Left renal cortex interstitium (tissue), 4 donors: Measurements from ENCODE around the gene STAT5A. TPM values are rescaled to one million over a fixed set of nuclear protein-coding genes. Genes with fewer than 3 reads are reported as not detected.

ENCODE experiments used
- DNase-seq, 4 donors: peaks; one replicate each; pipeline ENCODE4 v3.0.0-alpha.2; 2013; ENCODE audit warnings: low read depth in 4 of 4, low spot score in 2 of 4, missing footprints in 1 of 4
- polyA plus RNA-seq, 4 donors: library from polyadenylated mRNA; unstranded; fragments of 120-200 nt; gene quantifications; one replicate each; pipeline ENCODE4 v1.2.1, GENCODE V29; 2013; ENCODE audit not compliant: insufficient read length in 4 of 4

The STAT5A gene
- polyA plus RNA-seq, 4 donors: 5.5 to 8.7 (median 7.4) TPM

DNA sequence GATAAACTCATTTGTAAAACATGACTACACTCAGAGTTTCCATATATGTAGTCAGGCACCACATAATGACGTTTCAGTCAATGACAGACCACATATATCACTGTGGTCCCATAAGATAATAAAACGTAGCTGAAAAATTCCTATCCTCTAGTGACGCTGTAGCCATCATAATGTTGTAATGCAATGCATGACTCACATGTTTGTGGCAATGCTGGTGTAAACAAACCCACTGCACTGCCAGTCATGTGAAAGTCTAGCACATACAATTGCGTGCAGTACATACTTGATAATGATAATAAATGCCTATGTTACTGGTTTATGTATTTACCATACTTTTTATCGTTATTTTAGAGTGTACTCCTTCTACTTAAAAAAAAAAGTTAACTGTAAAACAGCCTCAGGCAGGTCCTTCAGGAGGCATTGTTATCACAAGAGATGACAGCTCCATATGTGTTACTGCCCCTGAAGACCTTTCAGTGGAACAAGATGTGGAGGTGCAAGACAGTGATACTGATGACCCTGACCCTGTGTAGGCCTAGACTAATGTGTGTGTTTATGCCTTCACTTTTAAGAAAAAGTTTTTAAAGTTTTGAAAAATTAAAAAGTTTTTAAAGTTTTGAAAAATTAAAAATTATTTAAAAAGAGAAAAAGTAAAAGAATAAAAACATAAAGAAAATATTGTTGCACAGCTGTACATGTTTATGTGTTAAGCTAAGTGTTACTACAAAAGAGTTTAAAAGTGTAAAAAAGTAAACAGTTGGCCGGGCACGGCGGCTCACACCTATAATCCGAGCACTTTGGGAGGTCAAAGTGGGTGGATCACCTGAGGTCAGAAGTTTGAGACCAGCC lies 21.2 kb upstream of the STAT5A start:
- no peak for DNase-seq

DNA sequence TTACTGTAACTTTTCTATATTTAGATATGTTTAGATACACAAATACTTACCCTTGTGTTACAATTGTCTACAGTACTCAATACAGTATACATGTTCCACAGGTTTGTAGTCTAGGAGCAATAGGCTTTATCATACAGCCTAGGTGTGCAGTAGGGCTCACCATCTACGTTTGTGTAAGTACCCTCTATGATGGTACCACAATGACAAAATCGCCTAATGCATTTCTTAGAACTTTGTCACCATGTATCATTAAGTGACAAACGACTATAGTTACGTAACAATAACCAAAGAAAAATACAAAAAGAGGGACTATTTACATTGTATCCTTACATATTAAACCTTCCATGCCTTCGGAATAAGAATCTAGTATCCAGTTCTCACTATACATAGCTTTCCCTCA lies 20.1 kb upstream of the STAT5A start:
- DNase-seq: no peak

DNA sequence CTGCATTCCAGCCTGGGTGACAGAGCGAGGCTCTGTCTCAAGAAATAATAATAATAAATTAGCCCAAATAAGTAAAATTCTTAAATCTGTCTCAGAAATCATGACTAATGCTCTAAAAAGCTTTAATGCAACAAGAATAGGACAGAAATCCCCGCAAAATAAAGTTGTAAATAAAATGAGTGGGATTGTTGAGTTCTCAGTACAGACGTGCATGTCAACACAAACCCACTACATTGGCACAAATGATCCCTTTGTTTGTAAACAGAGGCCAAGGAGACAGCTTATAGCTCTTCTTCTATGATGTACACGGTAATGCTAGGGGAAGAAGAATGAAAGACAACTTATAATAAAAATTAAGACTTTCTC lies 18.1 kb upstream of the STAT5A start:
- DNase-seq: no peak

DNA sequence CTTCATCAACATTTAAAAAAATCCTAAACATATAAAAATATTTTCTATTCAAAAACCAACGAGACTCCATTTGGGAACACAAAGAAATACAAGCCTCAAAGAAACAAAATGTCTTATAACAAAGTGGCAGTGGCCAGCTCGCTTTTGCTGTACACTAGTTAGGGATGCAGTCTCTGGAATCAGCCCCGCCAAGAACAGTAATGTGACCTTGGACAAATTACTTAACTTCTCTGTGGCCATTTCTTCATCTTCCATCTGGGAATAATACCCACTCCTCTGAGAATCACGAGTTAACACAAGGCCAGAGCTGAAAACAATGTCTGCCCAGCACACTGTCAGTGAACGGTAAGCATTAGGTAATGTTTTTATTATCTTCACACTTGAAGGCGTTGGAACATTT lies 17.7 kb upstream of the STAT5A start:
- DNase-seq: no peak

DNA sequence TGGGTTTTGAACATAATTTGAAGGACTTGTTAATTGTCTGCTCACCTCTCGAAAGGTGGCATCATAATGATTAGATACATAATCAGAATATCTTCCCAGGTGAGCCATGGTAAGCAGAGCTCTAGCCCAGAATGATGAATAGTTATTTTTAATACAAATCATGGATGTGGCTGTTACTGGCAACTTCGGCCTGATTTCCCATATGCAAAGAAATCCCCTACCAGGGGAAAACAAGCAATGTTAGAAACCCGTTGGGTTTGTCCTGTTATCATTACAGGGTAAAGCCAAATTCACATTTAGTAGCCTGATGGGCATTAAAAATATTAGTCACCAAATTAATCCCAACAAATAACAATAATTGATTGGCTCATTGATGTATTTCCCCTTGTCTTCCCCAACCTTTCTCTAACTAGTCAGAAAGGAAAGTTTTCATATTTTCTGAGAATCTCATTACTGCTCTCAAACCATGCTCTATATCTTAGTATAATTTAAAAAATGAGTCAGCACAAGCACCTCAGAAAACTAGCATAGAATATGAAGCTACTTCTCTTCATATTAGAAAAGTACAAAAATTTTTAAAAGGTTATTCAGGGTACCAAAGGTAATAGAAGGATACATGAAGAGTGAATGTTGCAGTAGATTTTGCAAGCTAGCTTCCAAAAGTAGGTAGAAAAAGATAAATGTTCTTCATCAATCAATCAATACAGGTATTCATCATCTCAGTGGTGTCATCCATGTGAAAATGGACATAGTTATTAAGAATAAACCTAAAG lies 17.1 kb upstream of the STAT5A start:
- DNase-seq: no peak

DNA sequence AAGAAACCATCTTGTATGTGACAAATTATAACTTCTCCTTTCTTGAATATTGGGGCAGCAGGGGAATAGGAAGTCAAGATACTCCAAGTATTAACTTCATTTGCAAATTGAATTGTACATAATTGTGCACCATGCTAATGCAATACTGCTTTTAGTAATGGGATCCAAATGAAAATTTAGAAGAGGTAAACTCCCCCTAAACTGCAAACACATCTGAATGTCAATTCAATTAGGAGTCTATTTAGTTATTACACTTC lies 16.6 kb upstream of the STAT5A start:
- no peak for DNase-seq

DNA sequence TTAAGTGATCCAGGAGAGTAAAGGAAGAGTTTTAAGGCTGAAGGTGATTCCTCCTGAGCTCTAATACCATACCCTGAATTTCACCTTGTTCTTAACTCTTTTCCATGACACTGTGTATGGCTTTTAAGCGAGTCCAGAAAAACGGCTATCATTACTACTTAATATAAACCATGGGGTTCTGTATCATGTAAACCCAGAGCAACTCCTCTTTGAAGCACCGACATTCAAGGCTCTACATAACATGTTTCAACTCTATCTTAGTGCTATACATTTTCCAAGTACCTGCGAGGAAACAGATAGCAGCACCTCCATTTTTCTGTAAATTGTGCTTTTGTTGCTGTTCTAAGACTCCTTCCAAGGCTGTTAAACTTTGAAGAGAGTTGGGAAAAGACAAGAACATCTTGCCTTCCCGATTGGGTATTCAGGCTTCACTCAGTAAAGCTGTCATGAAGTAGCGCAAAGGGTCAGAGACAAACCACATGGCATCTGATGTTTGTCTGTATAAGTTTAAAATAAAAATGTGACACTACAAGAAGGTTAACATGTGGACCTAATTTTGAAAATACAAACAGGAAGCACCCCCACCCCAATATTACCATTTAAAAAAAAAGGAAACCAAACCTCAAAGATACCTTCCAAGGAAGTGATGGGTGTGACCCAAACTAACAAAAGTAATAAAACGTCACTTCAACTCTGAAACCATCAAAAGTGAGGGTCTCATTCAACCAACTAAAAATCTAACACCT lies 16.0 kb upstream of the STAT5A start:
- no peak for DNase-seq

DNA sequence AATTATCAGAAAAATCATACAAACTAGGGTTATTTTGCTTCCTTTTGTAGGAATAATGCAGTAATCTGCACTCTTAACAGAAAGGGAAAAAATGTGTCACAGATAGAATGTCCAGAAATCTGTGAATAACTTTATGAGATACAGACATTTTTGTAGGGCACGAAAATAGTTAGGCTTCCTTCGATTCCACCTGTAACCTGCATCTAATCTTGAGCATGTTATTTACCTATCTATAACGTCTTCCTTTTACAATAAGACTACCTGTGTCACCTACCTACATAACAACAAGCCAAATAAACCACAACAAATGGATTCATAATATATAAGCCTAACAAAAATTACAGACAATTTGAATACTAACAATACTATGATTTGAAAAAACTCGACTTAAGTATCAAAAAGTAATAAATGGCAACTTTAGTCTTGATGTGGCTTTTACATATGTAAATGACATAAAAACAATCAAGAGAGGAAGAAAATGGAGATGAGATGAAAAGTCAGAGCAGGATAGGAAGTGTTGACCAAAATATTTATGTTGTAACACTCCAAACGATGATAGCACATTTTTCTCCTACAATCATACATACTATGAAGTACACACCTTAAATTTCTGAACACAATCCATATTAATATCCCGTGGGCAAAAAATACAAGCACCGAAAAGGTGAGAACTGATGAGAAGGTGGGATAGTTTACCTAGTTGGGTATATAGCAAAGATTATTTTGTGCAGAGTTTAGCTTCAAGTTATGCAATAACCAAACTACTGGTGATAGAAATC lies 14.6 kb upstream of the STAT5A start:
- DNase-seq: no peak

DNA sequence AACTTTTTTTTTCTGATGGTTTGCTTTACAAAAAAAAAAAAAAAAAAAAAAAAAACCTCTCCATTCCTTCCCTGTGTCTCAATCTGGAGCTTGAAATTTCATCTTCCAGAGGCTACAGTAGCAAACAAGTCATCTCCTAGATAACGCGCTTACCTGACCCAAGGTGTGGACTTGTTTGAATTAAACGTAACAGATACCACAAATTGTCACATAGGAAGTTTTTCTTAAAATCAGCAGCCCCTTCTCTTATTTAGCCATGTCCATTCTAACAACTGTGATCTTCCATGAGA lies 14.1 kb upstream of the STAT5A start:
- no peak for DNase-seq

DNA sequence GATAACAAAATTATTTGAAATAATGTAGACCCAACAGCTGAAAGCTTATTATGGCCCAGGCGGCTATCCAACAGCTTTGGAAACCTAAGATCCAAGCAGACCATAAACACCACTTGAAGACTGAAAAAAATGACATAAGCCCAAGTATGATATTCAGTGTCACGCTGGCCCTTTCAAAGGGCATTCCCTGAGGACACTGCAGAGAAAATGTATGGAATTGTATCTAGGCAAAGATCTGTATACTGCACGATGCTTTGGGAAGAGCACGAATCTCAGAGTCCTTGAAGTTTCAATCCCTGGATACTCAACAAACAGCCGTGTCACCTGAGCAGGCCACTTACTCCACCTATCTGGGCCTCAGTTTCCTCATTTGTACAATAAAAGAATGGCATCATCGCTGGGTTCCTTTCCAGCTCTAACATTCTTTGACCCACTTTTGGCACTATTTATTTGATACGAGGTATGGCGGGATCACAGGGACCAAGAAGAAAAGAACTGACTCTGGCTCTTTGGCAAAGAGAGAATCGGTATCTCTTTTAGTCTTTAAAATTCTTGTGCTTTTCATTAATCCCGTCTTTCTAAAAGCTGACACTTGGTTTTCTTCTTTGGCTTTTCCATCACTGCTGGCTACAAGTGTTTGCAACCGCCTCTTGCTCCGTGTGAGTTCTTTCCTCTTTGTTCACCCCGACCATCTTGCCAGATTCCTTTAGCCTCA lies 13.3 kb upstream of the STAT5A start:
- no peak for DNase-seq

DNA sequence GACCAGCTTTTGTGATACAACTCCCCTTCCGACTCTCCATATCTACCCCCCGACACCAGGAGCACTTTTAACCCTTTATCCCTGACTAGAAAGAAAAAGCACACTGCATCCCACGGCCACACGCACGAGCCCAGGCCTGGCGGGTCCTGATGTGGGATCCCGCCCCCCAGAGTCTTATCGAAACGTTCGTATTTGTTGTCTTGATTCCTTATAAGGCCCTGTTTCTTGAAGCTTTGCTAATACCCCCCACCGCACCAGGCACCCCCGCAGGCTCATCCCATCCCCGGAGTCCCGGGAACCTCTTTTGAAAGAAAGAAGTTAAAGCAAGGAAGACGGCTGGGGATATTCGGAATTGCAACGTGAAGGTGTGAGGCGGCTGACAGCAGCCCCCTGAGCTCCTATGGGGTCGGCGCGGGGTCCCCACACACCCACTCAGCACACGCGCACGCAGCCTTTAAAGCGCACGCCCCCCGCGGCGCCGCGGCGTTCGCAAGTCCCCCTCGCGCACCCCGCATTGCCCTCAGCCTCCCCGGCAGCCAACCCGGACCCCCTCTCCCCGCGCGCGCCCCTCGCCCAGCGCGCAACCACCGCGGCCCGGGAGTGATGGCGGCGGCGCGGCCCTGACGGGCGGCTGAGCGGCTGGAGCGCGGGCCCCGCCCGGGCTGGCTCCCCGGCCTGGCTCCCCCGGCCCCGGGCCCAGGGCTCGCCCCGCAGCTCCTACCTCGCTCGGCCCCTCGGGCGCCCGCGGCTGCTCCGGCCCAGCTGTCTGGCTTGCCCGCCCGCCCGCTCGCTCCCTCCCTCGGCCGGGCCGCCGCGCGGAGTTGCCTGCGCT lies 12.6 kb upstream of the STAT5A start:
- DNase-seq: no peak

DNA sequence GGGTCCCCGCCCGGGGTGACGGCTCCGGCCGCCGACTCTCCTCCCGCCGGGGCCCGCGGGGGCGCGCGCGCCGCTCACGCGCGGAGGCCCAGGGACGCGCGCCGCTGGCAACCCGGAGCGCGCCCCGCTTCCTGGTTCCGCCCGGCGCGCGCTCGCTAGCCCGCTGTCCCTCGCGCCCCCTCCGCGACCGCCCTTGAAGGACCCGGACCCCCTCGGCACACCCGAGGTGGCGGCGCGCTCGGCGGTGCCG lies 12.0 kb upstream of the STAT5A start, which contains the start of gene STAT5B:
STAT5B (minus strand) TSS at position 33 of the 250 bp plus-strand sequence. CDS start 44,264 bp downstream, outside the sequence.
- DNase-seq: no peak

DNA sequence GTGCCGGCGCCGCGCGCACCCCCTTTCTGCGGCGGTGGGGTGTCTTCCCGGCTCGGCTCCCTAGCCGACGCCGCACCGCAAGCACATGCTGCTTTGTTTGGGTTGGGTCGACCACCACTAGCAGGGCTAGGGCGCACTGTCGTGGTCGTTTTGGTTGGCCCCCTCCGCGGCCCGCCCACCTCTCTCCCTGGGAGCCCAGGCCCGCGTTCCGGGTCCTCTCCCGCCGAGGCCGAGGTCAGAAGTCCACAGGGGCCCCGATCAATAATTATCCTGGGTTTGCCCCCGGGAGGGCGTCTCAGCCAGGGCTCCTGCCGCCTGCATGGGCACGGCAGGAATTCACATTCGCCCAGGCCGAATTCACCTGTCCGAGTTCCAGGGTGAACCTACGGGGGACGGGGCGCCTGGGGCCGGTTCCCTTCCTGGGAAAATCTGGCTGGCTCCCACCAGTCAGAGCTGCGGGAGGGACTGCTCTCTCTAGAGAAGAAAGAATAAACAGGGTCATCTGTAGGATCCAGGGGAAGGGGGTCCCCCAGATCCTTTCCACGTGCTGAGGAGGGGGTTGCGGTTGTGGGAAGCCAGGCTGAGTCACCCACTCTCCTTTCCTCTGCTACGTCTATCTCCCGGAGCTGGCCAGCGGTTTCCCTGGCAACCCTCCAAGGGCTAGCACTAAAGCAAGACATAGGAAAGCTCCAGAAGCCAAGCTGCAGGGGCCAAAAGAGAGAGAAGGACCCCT lies 11.5 kb upstream of the STAT5A start:
- DNase-seq: no peak

DNA sequence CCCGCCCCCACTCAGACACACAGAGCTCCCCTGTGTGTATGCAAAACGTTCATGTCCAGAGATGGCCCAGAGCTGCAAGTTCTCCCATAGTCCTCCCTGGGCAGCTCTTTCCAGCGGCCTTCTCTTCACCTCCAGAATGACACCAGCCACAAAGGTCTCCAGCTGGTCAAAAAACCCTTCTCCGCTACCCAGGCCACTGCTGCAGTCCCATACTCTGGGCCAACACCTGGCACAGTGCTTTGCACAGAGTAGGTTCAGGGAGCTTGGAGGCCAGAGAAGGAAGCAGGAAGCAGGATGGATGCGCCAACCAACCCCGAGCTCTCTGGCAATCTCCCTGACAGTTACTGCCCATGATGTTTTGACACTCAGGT lies 11.0 kb upstream of the STAT5A start:
- DNase-seq: no peak

DNA sequence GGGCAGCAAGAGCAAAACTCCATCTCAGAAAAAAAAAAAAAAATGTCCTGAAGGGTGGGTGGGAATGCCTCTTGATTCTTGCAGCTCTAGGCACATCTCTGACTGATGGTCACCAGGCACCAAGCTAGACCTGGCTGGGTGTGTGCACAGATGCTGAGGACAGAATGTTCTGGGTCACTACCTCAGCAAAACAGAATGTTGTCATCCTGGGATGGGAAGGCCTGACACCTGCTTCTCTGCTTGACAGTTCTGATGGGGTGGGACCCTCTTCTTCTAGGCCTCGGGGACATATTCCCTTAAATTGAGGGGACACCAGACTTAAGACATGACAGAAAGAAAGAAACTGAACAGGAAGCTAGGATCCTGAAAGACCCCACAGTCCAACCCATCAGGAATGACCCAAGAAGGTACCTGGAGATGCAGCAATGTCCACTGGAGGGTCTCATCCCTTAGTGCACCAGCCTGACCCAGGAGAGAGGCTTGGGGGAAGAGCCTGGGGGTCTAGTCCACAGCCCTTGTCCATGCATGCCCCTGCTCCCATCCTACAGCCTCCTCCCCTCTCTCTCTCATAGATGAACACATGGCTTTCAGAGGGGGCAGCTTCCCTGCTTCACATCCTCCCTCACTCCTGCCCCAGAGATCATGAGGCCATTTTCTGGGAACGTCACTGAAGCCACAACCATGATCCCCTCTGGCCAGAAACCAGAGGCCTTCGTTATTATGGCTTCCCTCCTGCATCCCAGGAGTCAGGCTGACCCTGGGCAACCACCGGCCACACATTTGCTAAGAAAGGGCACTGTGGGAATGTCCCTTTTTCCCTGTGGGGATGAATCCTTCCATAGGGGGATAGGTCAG lies 8.3 kb upstream of the STAT5A start:
- DNase-seq: no peak

DNA sequence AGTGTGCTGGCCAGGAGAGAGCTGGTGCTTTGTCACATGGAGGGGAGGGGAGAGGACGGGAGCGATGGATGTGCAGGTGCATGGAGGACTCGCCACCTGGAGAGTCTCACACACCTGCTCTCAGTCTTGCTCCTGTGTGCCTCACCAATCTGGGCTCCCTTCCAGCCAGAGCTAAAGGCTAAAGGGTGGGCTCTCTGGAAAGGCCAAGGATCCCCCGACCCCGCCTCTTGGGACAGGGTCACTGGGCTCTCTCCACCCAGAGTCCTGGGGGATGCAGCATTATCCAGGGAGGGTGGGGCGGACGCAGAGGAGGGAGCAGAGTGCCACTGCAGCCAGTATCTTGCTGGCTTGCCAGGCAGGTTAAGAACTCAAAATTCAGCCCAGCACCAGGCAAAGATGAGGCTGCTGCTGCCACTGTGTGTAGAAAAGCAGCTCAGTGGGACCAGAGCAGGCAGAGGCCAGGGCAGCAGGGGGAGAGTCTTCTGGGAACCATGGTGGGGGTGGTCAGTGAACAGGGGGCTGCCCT lies 6.7 kb upstream of the STAT5A start:
- DNase-seq: no peak

DNA sequence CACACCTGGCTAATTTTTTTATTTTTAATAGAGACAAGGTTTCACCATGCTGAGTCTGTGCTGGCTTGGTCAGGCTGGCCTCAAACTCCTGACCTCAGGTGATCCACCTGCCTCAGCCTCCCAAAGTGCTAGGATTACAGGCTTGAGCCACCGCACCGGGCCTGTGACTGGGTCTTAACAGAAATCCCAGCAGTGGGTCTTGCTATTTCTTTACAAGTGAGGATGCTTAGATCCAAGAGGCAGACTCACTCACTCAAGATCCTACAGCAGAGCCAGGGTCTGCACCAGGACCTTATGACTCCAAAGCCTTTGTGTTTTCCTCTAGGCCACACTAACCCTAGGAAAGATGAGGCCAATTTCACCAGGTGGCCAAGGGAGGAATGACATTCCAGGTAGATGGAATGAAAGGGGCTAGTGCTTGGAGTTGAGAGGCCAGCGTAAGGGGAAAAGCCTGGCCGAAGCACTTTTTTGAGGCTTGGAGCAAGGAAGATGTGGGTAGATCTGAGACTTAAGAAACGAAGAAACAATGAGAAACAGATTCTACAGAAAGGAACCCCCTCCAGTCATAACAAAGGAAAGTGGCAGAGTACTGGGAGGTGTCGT lies 5.7 kb upstream of the STAT5A start:
- no peak for DNase-seq
